ENCODE results near the gene KCNMA1.

KCNMA1 gene

GRCh38 chr10:77442699-77443189 lies 194.9 kb downstream of the KCNMA1 start:
- no peak overlapping the region for H3K4me2 ChIP-seq (ENCODE audit: low read length)
- H3K9me3 ChIP-seq (ENCODE audit: control insufficient read depth, low read length): no peaks in the 10 kb centered on the region
- H3K27me3 ChIP-seq (ENCODE audit: control insufficient read depth, insufficient read depth, low read length): no peaks in the 10 kb centered on the region
- no peaks in the 10 kb centered on the region for H3K79me2 ChIP-seq
- no peak overlapping the region for H3K27ac ChIP-seq
- no peaks in the 10 kb centered on the region for H3K36me3 ChIP-seq (ENCODE audit: control insufficient read depth, insufficient read depth, low read length)
- no peak overlapping the region for H2AFZ ChIP-seq
- TF ChIP-seq, protein P1, sequence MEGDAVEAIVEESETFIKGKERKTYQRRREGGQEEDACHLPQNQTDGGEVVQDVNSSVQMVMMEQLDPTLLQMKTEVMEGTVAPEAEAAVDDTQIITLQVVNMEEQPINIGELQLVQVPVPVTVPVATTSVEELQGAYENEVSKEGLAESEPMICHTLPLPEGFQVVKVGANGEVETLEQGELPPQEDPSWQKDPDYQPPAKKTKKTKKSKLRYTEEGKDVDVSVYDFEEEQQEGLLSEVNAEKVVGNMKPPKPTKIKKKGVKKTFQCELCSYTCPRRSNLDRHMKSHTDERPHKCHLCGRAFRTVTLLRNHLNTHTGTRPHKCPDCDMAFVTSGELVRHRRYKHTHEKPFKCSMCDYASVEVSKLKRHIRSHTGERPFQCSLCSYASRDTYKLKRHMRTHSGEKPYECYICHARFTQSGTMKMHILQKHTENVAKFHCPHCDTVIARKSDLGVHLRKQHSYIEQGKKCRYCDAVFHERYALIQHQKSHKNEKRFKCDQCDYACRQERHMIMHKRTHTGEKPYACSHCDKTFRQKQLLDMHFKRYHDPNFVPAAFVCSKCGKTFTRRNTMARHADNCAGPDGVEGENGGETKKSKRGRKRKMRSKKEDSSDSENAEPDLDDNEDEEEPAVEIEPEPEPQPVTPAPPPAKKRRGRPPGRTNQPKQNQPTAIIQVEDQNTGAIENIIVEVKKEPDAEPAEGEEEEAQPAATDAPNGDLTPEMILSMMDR (IDR thresholded peaks at IDR 0.05): no peak
- H3K4me1 ChIP-seq: no peaks in the 10 kb centered on the region
- H3K4me3 ChIP-seq (ENCODE audit: low read depth, low read length): no peak overlapping the region
- H3K9ac ChIP-seq: no peak overlapping the region

GRCh38 chr10:77441353-77442166 lies 196.0 kb downstream of the KCNMA1 start:
- H3K4me2 ChIP-seq (ENCODE audit: low read length): no peak overlapping the region
- TF ChIP-seq, protein P1 (IDR thresholded peaks at IDR 0.05): no peak
- no peak overlapping the region for H3K27ac ChIP-seq
- H3K9ac ChIP-seq: no peak overlapping the region
- H3K36me3 ChIP-seq (ENCODE audit: control insufficient read depth, insufficient read depth, low read length): no peaks in the 10 kb centered on the region
- H3K4me3 ChIP-seq (ENCODE audit: low read depth, low read length): no peak overlapping the region
- H3K9me3 ChIP-seq (ENCODE audit: control insufficient read depth, low read length): no peaks in the 10 kb centered on the region
- H3K4me1 ChIP-seq: no peaks in the 10 kb centered on the region
- no peaks in the 10 kb centered on the region for H3K27me3 ChIP-seq (ENCODE audit: control insufficient read depth, insufficient read depth, low read length)
- H2AFZ ChIP-seq: no peak overlapping the region
- no peaks in the 10 kb centered on the region for H3K79me2 ChIP-seq

DNA sequence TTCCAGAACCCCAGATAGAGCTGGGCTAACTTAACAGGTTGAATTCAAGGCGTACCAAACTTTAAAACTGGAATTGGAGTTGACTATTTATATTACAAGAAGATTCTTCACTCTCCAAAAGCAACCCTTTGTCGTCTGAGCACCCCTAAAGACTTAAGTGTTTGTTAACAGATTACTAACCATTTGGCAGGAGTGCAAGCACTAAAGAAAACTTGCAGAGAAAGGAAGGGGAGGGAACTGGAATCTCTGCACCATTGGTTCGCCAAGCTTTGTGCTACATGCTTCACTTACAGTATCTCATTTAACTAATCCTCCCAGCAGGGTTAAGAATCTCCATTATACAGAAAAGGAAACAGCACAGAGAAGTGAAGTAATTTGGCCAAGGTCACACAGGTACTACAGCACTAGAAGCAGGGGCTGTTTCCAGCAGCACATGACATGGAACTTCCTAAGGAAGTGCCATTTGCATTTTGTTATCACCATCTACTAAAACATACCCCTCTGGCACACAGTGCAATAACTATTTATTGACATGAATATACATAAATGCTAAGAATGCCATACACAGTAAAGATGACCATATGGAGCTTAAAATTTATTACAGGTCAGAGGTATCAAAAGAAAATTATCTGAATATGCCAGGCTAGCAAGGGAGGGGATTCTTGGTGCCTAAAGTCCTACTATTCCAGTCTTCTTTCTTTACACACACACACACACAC lies 201.2 kb downstream of the KCNMA1 start:
- no peak overlapping the region for H3K27ac ChIP-seq
- H3K9ac ChIP-seq: no peak overlapping the region
- H3K4me3 ChIP-seq (ENCODE audit: low read depth, low read length): no peak overlapping the region
- no peaks in the 10 kb centered on the region for H3K27me3 ChIP-seq (ENCODE audit: control insufficient read depth, insufficient read depth, low read length)
- no peaks in the 10 kb centered on the region for H3K79me2 ChIP-seq
- TF ChIP-seq, protein P1 (IDR thresholded peaks at IDR 0.05): no peak
- no peak overlapping the region for H2AFZ ChIP-seq
- H3K4me2 ChIP-seq (ENCODE audit: low read length): no peak overlapping the region
- no peaks in the 10 kb centered on the region for H3K9me3 ChIP-seq (ENCODE audit: control insufficient read depth, low read length)
- no peaks in the 10 kb centered on the region for H3K36me3 ChIP-seq (ENCODE audit: control insufficient read depth, insufficient read depth, low read length)
- H3K4me1 ChIP-seq: no peaks in the 10 kb centered on the region

GRCh38 chr10:77433546-77433945 lies 204.1 kb downstream of the KCNMA1 start:
- Histone ChIP-seq H3K36me3 (ENCODE audit: control insufficient read depth, insufficient read depth, low read length) (no peaks in the 10 kb centered on the region), H3K4me2 (ENCODE audit: low read length) (no peak overlapping the region), H3K79me2 (no peaks in the 10 kb centered on the region), H3K4me1 (no peaks in the 10 kb centered on the region), H2AFZ (no peak overlapping the region), H3K27ac (no peak overlapping the region), H3K9ac (no peak overlapping the region), H3K4me3 (ENCODE audit: low read depth, low read length) (no peak overlapping the region), H3K9me3 (ENCODE audit: control insufficient read depth, low read length) (no peaks in the 10 kb centered on the region), H3K27me3 (ENCODE audit: control insufficient read depth, insufficient read depth, low read length) (no peaks in the 10 kb centered on the region)
- TF ChIP-seq, protein P1 (IDR thresholded peaks at IDR 0.05): no peak

Measured in parathyroid adenoma (tissue), 2 donors.